Measurements from ENCODE around the gene EPB41L4A.

Gene EPB41L4A

DNA sequence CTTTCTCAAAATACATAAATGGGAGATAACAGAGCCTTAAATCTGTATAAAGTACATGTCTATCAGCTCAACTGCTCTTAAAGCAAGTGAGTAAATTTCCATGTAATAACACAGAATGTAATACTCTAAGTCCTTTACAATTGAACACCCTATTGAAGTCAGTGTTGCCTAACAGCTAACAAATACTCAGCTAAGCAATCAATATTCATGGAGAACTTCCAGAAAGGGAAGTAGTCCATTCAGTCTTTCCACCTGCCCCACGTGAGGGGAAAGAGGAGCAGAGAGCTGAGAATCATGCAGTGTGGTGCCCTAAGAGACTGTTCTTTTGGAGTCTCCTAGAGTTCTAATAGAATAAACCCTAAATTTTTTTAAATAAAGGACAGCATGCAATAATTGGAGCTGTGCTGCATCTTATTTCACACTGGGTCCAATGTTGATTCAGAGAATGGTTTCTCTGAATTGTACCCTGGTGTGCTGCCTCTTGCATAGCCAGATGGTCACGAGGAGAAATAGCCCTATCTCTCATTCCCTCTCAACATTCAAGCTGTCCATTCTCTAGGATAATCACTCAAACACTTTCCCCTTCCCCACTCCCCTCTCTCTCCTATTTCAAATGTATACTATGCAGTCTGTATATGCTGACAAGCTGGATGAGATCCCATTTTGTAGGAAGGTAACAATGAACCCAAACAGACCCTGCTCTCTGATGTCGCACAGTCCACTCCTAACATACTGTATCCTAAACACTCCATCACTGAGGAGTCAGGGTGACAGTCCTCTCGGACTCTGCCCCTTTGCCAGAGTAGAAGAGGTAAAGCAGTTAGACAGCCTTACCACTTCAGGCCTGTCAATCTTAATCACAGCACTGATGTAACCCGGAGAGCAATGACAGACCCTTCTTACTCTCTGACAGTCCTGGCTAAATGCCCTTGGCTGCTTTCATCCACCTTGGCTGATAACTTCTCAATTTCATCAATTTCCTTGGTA lies 134.8 kb downstream of the EPB41L4A start:
- H3K27ac ChIP-seq: no peak overlapping the region
- no peaks in the 10 kb centered on the region for H3K36me3 ChIP-seq
- H3K9me3 ChIP-seq (ENCODE audit: severe bottlenecking): no peaks in the 10 kb centered on the region
- TF ChIP-seq, protein P1, sequence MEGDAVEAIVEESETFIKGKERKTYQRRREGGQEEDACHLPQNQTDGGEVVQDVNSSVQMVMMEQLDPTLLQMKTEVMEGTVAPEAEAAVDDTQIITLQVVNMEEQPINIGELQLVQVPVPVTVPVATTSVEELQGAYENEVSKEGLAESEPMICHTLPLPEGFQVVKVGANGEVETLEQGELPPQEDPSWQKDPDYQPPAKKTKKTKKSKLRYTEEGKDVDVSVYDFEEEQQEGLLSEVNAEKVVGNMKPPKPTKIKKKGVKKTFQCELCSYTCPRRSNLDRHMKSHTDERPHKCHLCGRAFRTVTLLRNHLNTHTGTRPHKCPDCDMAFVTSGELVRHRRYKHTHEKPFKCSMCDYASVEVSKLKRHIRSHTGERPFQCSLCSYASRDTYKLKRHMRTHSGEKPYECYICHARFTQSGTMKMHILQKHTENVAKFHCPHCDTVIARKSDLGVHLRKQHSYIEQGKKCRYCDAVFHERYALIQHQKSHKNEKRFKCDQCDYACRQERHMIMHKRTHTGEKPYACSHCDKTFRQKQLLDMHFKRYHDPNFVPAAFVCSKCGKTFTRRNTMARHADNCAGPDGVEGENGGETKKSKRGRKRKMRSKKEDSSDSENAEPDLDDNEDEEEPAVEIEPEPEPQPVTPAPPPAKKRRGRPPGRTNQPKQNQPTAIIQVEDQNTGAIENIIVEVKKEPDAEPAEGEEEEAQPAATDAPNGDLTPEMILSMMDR (IDR thresholded peaks at IDR 0.05; ENCODE audit: low read depth, low read length): no peak
- DNase-seq: no peak
- no peak overlapping the region for H3K4me3 ChIP-seq (ENCODE audit: low read depth, low read length)
- H3K27me3 ChIP-seq (ENCODE audit: insufficient read depth, low read depth, severe bottlenecking): no peaks in the 10 kb centered on the region

DNA sequence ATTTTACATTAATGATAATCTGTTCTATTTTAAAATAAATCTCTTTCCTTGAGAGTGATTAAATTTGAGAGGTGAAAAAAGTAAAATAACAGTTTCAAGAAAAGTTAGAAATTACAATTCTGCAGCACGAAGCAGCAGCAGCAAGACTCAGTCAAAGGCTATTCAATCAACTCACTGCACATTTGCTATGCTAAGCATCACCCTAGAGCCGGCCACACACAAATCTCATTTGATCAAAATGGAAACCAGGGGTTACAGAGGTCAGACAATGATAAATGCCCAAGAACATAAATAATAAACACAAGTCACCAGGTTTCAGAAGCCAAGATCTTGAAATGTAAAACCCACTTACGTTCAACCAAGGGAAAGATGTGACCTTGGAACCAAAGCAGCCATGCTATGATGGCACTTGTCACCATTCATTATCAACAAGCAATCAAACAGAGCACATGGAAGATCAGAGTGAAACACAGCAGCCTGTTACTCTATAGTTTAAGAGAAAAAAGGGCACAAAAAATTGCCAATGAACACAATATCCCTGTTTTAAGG lies 136.0 kb downstream of the EPB41L4A start:
- DNase-seq: no peak
- Histone ChIP-seq H3K9me3 (ENCODE audit: severe bottlenecking) (no peaks in the 10 kb centered on the region), H3K4me3 (ENCODE audit: low read depth, low read length) (no peak overlapping the region), H3K27ac (no peak overlapping the region), H3K36me3 (no peaks in the 10 kb centered on the region), H3K27me3 (ENCODE audit: insufficient read depth, low read depth, severe bottlenecking) (no peaks in the 10 kb centered on the region)
- TF ChIP-seq, protein P1 (IDR thresholded peaks at IDR 0.05; ENCODE audit: low read depth, low read length): no peak

DNA sequence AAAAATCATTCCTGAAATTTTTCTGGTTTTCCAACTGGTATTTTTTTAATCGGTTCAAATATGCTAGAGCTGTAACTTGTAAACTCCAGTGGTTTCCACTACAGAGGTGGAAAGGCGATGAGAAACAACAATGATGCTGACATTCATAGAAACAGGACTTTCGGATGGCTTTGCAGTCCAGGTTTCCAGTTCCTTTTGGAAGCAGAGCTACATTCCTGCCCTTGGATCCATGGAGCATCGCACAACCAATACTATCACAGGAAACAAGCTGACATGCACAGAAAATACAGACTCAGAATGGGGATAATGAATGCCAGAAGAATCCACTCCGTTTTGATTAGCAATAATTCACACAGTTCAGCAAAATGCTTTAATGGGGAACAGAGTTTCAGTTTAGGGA lies 140.0 kb downstream of the EPB41L4A start:
- Histone ChIP-seq H3K4me3 (ENCODE audit: low read depth, low read length) (no peak overlapping the region), H3K27ac (no peak overlapping the region), H3K36me3 (no peaks in the 10 kb centered on the region), H3K27me3 (ENCODE audit: insufficient read depth, low read depth, severe bottlenecking) (no peaks in the 10 kb centered on the region), H3K9me3 (ENCODE audit: severe bottlenecking) (no peaks in the 10 kb centered on the region)
- DNase-seq: no peak
- TF ChIP-seq, protein P1 (IDR thresholded peaks at IDR 0.05; ENCODE audit: low read depth, low read length): no peak

DNA sequence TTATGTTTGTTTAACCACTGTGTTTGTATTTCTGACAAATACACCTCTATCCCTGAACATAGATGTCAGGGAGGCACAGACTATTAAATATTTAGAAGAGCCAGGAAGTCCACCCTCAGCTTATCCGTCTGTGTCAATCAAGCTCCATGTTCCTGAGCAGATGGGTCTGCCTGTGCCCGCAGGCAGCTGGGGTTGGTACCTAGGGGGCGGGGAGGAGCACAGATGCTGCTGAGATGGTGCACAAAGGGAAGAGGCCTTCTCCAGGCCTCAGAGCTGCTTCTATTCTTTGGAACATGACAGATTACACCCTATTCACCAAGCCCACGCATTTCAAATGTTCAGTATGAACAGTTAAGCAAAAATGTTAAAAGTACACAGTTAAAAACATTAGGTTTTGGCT lies 142.1 kb downstream of the EPB41L4A start:
- TF ChIP-seq, protein P1 (IDR thresholded peaks at IDR 0.05; ENCODE audit: low read depth, low read length): no peak
- H3K27ac ChIP-seq: no peak overlapping the region
- H3K36me3 ChIP-seq: no peaks in the 10 kb centered on the region
- no peaks in the 10 kb centered on the region for H3K9me3 ChIP-seq (ENCODE audit: severe bottlenecking)
- no peak overlapping the region for H3K4me3 ChIP-seq (ENCODE audit: low read depth, low read length)
- no peaks in the 10 kb centered on the region for H3K27me3 ChIP-seq (ENCODE audit: insufficient read depth, low read depth, severe bottlenecking)
- DNase-seq: peak; percentile 78

DNA sequence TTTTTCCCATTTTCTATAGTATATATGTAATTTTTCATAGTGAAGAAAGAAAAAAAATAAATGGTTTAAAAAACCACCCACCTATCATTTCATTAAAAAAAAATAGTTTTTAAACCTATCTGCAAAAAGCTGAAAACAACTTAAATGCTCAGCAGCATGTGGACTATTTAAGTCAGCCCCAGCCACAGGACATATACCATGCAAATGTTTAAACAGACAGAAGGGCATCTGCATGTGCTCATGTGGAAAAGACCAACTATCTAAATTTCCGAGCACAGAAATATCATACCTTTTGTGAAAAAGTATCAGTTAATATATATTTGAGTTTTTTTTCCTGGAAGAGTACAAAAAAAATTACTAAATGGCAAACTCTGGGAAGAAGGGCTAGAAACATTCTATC lies 143.4 kb downstream of the EPB41L4A start:
- no peaks in the 10 kb centered on the region for H3K27me3 ChIP-seq (ENCODE audit: insufficient read depth, low read depth, severe bottlenecking)
- TF ChIP-seq, protein P1 (IDR thresholded peaks at IDR 0.05; ENCODE audit: low read depth, low read length): no peak
- H3K9me3 ChIP-seq (ENCODE audit: severe bottlenecking): no peaks in the 10 kb centered on the region
- H3K36me3 ChIP-seq: no peaks in the 10 kb centered on the region
- no peak overlapping the region for H3K4me3 ChIP-seq (ENCODE audit: low read depth, low read length)
- H3K27ac ChIP-seq: no peak overlapping the region
- DNase-seq: no peak

Measured in WERI-Rb-1 (cell line).